Prostate gland (tissue), 2 donors: Measurements from ENCODE around the gene UNC13B. TPM values are rescaled to one million over a fixed set of nuclear protein-coding genes. Genes with fewer than 3 reads are reported as not detected.
"Not testable (repeated sequence)": the region's sequence is repeated elsewhere in the genome, so short reads cannot be mapped to it uniquely, and the experiment has no call there.

Source experiments
- DNase-seq: peaks from one replicate; pipeline ENCODE4 v3.0.0-alpha.2; 2019; ENCODE audit warnings: low spot score
- H3K27ac ChIP-seq, 2 donors: fragments of 200-600 bp; sonication (generic); 2 replicates each; pipeline ENCODE4 v1.5.1; 2017 to 2019
- H3K27me3 ChIP-seq: fragments of 200-600 bp; sonication (generic); replicated peaks from 2 replicates; pipeline ENCODE4 v1.5.1; 2019; ENCODE audit not compliant: insufficient read depth
- H3K36me3 ChIP-seq, 2 donors: fragments of 200-600 bp; sonication (generic); 1 replicate in 1 of 2; 2 replicates in 1 of 2; pipeline versions ENCODE4 v1.5.1 to v1.8.1; 2017 to 2019
- H3K4me1 ChIP-seq: fragments of 200-600 bp; sonication (generic); replicated peaks from 2 replicates; pipeline ENCODE4 v1.5.1; 2019
- H3K4me3 ChIP-seq, 2 donors: fragments of 200-600 bp; sonication (generic); 2 replicates each; pipeline ENCODE4 v1.5.1; 2017 to 2019
- H3K9me3 ChIP-seq: fragments of 200-600 bp; sonication (generic); 2 replicates; pipeline ENCODE4 v1.5.1; 2017
- POLR2A ChIP-seq: fragments of 450-650 bp; IDR thresholded peaks from one replicate; pipeline ENCODE4 v1.6.1; 2016; ENCODE audit warnings: antibody characterized with exemption, mild to moderate bottlenecking
- POLR2AphosphoS5 ChIP-seq: sonication (generic); formaldehyde crosslinking; IDR thresholded peaks from one replicate; pipeline ENCODE4 v1.6.1; 2017; ENCODE audit warnings: antibody characterized with exemption
- WGBS: methylation state at CpG from one replicate; pipeline ENCODE4 v1.1.5; 2018; 5-methylcytosine and 5-hydroxymethylcytosine counted together
- intact Hi-C: fragments of 100-400 bp; cut with DNase I; formaldehyde crosslinking; loops from one replicate; pipeline ENCODE4 v1.14.2; 2022
- total RNA-seq, 2 donors: library from RNA; depleted of rRNA; stranded (reverse); fragments of >200 nt; gene quantifications; one replicate each; pipeline ENCODE4 v1.1.0, GENCODE V29; 2016
- TF ChIP-seq, protein P1 (sequence below), 4 experiments: fragments of 200-600 bp in 2 of 4; fragments of 450-650 bp in 2 of 4; sonication (generic) in 2 of 4; IDR thresholded peaks; 1 replicate in 3 of 4; 2 replicates in 1 of 4; pipeline ENCODE4 v1.5.1; 2016 to 2019; ENCODE audit warnings: antibody characterized with exemption in 4 of 4, mild to moderate bottlenecking in 2 of 4, moderate library complexity in 2 of 4

Gene UNC13B
- total RNA-seq, 2 donors from 2014 or later = 63.8 to 140 TPM

DNA sequence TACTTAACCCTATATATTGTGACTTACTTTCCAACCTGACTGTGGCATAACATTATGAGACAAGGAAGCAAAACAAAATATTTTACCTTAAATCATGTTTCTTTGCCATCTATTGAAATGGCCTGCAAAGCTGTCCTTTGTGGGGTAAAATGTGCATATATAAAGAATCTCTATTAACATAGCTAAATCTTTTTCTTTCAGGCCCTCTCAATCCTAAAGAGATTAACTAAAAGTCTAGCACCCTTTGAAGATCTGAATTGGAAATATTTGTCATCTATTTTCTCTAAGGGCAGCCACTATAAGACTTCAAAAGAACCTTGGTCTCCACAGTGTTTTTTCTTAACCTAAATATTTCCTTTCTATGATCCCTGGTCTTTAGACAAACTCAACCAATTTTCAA lies 5.0 kb upstream of the UNC13B start:
- no peak overlapping the region for H3K4me3 ChIP-seq
- H3K27ac ChIP-seq = no peak overlapping the region
- TF ChIP-seq, protein P1, sequence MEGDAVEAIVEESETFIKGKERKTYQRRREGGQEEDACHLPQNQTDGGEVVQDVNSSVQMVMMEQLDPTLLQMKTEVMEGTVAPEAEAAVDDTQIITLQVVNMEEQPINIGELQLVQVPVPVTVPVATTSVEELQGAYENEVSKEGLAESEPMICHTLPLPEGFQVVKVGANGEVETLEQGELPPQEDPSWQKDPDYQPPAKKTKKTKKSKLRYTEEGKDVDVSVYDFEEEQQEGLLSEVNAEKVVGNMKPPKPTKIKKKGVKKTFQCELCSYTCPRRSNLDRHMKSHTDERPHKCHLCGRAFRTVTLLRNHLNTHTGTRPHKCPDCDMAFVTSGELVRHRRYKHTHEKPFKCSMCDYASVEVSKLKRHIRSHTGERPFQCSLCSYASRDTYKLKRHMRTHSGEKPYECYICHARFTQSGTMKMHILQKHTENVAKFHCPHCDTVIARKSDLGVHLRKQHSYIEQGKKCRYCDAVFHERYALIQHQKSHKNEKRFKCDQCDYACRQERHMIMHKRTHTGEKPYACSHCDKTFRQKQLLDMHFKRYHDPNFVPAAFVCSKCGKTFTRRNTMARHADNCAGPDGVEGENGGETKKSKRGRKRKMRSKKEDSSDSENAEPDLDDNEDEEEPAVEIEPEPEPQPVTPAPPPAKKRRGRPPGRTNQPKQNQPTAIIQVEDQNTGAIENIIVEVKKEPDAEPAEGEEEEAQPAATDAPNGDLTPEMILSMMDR (IDR thresholded peaks at IDR 0.05) = no peak
- TF ChIP-seq POLR2AphosphoS5 = no peak
- no peak for TF ChIP-seq POLR2A
- H3K4me1 ChIP-seq = no peaks in the 10 kb centered on the region
- no peaks in the 10 kb centered on the region for H3K9me3 ChIP-seq
- intact Hi-C loops = no loop called here
- H3K36me3 ChIP-seq = no peaks in the 10 kb centered on the region
- DNase-seq = no peak
- H3K27me3 ChIP-seq = no peaks in the 10 kb centered on the region

- intact Hi-C loops, DNase-seq, H3K27me3 ChIP-seq, H3K27ac ChIP-seq, H3K36me3 ChIP-seq, H3K4me3 ChIP-seq, H3K4me1 ChIP-seq, H3K9me3 ChIP-seq: not testable (repeated sequence)
- 50% methylated on average over 6 of the region's 6 CpGs for WGBS
These were observed 4.0 kb upstream of the UNC13B start for GRCh38 chr9:35157836-35158235.

- TF ChIP-seq POLR2AphosphoS5 (no peak), POLR2A (no peak)
- TF ChIP-seq, protein P1 (IDR thresholded peaks at IDR 0.05) = no peak
- WGBS = 86% methylated on average over 10 of the region's 10 CpGs
- intact Hi-C loops = no loop called here
- no peak overlapping the region for H3K4me3 ChIP-seq
- H3K36me3 ChIP-seq = no peaks in the 10 kb centered on the region
- H3K27ac ChIP-seq = no peak overlapping the region
- H3K27me3 ChIP-seq = no peaks in the 10 kb centered on the region
- H3K4me1 ChIP-seq = no peaks in the 10 kb centered on the region
- no peaks in the 10 kb centered on the region for H3K9me3 ChIP-seq
- DNase-seq = no peak
These were observed 3.1 kb upstream of the UNC13B start for GRCh38 chr9:35158501-35159280.

DNA sequence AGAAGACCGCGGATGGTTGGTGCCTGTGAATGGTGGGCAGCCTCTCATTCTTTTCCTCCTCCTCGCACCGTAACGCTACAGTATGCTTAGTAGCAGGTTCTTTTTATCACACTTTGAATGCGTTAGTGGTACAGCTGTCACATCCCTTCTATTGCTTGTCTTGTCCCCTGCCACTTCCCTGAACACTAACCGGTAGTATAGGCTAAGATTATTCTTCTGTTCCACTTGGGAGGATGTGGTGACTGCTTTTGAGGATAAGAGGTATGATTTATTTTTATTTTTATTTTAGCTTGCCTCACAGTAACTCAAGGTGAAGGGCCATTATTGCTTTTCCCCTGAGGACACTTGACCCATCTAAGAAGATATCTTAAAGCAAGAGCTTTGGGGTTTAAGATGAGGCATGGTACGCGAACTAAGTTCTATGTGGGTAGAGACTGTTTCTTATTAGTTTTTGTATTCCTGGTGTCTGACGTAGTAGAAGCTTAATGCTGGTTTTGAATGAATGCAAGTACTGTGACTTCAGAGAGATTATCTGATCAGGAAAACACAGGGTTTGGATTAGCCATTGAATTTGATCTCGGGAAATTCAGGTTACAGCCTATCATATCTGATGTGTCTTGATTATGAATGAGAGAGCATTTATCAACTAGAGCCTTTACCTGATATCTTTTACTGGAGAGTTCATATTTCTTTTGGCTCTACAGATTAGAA lies 951 bp downstream of the UNC13B start:
- Histone ChIP-seq H3K4me3 (peak overlapping the region; percentile 79 to 83), H3K27ac (peak overlapping the region; percentile 94), H3K9me3 (no peaks in the 10 kb centered on the region), H3K36me3 (no peaks in the 10 kb centered on the region), H3K4me1 (no peaks in the 10 kb centered on the region), H3K27me3 (no peaks in the 10 kb centered on the region)
- intact Hi-C loops = loop anchor here (10.0 kb wide), 1 partner anchor 48 kb away; the partner anchor contains the start of gene ATOSB
- DNase-seq = no peak
- 19% methylated on average over 11 of the region's 11 CpGs for WGBS
- TF ChIP-seq, protein P1 (IDR thresholded peaks at IDR 0.05) = no peak
- no peak for TF ChIP-seq POLR2AphosphoS5
- no peak for TF ChIP-seq POLR2A

- no peaks in the 10 kb centered on the region for H3K27me3 ChIP-seq
- H3K27ac ChIP-seq = peak overlapping the region; percentile 94
- intact Hi-C loops = loop anchor here (10.0 kb wide), 1 partner anchor 49 kb away; the partner anchor contains the start of gene ATOSB
- no peaks in the 10 kb centered on the region for H3K4me1 ChIP-seq
- DNase-seq = no peak
- WGBS = 71% methylated on average over 3 of the region's 3 CpGs
- peak overlapping the region; percentile 79 to 83 for H3K4me3 ChIP-seq
- TF ChIP-seq POLR2A (no peak), POLR2AphosphoS5 (no peak)
- TF ChIP-seq, protein P1 (IDR thresholded peaks at IDR 0.05) = no peak
- H3K36me3 ChIP-seq = no peaks in the 10 kb centered on the region
- H3K9me3 ChIP-seq = no peaks in the 10 kb centered on the region
These were observed 1.6 kb downstream of the UNC13B start for GRCh38 chr9:35163413-35163812.
